Erythroblast (primary cell): Measurements from ENCODE around the gene PPCDC.

Experiments
- GATA1 ChIP-seq: IDR thresholded peaks from 2 replicates; pipeline ENCODE4 v1.6.1; 2011; ENCODE audit warnings: low read depth, mild to moderate bottlenecking, control low read depth, low read length, moderate library complexity
- POLR2A ChIP-seq: IDR thresholded peaks from 2 replicates; pipeline ENCODE4 v1.6.1; 2011; ENCODE audit warnings: mild to moderate bottlenecking, low read length

GRCh38 chr15:75051711-75052110 lies 28.3 kb downstream of the PPCDC start:
- TF ChIP-seq POLR2A (no peak), GATA1 (no peak)
